Esophagus squamous epithelium (tissue), 4 donors: ENCODE data around the gene ZNF217.

Source experiments
- POLR2A ChIP-seq, 4 donors: fragments of 450-650 bp; IDR thresholded peaks; one replicate each; pipeline ENCODE4 v1.6.1; 2017; ENCODE audit warnings: antibody characterized with exemption in 4 of 4, mild to moderate bottlenecking in 4 of 4, moderate library complexity in 3 of 4
- TF ChIP-seq, protein P1 (sequence below), 6 experiments: fragments of 450-650 bp in 4 of 6; fragments of 200-600 bp in 2 of 6; sonication (generic) in 2 of 6; IDR thresholded peaks; one replicate each; pipeline ENCODE4 v1.5.1; 2016 to 2019; ENCODE audit warnings: antibody characterized with exemption in 6 of 6, mild to moderate bottlenecking in 4 of 6, moderate library complexity in 4 of 6

DNA sequence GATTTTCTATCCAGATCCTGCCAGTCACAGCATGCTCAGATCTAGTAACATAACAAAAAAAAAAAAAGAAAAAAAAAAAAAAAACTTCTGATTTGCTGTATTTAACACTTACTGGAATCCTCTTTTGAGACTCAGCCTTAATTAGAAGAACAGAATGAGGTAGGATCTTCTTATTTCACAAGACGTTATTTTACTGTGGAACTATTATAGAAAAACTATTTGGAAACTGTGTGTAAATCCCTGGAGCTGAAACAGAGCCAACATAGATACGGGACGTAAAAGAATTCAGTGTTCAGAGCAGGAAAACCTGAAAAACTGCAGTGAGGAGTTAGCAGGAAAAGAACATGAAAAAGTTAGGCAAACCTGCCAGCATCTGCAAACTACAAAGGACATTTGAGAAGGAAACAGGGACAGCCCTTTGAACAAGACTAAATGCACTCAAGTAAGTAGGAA, 3.4 kb upstream of the ZNF217 start:
- TF ChIP-seq, protein P1, sequence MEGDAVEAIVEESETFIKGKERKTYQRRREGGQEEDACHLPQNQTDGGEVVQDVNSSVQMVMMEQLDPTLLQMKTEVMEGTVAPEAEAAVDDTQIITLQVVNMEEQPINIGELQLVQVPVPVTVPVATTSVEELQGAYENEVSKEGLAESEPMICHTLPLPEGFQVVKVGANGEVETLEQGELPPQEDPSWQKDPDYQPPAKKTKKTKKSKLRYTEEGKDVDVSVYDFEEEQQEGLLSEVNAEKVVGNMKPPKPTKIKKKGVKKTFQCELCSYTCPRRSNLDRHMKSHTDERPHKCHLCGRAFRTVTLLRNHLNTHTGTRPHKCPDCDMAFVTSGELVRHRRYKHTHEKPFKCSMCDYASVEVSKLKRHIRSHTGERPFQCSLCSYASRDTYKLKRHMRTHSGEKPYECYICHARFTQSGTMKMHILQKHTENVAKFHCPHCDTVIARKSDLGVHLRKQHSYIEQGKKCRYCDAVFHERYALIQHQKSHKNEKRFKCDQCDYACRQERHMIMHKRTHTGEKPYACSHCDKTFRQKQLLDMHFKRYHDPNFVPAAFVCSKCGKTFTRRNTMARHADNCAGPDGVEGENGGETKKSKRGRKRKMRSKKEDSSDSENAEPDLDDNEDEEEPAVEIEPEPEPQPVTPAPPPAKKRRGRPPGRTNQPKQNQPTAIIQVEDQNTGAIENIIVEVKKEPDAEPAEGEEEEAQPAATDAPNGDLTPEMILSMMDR (IDR thresholded peaks at IDR 0.05): no peak
- no peak for TF ChIP-seq POLR2A (IDR thresholded peaks at IDR 0.05)
